Measurements from ENCODE around the gene ANGEL2.

- TF ChIP-seq CTCF (IDR thresholded peaks at IDR 0.05), result no peak
- no peak for TF ChIP-seq POLR2A (IDR thresholded peaks at IDR 0.05)
Measured at GRCh38 chr1:213057264-213058059, 41.8 kb upstream of the ANGEL2 start.

Data from heart left ventricle (tissue), 13 donors.